GM12878 (cell line): ENCODE results near the gene PDS5A. TPM values are rescaled to one million over a fixed set of nuclear protein-coding genes. Genes with fewer than 3 reads are reported as not detected.

ENCODE experiments used
- BMI1 ChIP-seq: fragments of 450-650 bp; IDR thresholded peaks from 2 replicates; pipeline ENCODE4 v1.6.1; 2016; ENCODE audit warnings: mild to moderate bottlenecking, moderate library complexity, borderline replicate concordance
- JUND ChIP-seq: IDR thresholded peaks from 2 replicates; pipeline ENCODE4 v1.6.1; 2012; ENCODE audit warnings: low read depth, mild to moderate bottlenecking, low read length, improper control_type of control experiment, moderate library complexity
- NR2F1 ChIP-seq: fragments of 450-650 bp; conservative IDR thresholded peaks from 2 replicates; pipeline ENCODE4 v1.6.1; 2017; ENCODE audit warnings: mild to moderate bottlenecking
- SREBF1 ChIP-seq: IDR thresholded peaks from 2 replicates; pipeline ENCODE4 v1.6.1; 2012; ENCODE audit warnings: mild to moderate bottlenecking, low read length
- STAT1 ChIP-seq: fragments of 450-650 bp; conservative IDR thresholded peaks from 2 replicates; pipeline ENCODE4 v1.6.1; 2014; ENCODE audit warnings: antibody characterized with exemption, mild to moderate bottlenecking
- polyA plus RNA-seq, 11 experiments: library from polyadenylated mRNA; depleted of rRNA in 4 of 11; unstranded in 6 of 11; stranded (reverse) in 5 of 11; fragments of >200 nt; fragmentation: Nextera tagmentation in 4 of 11; fragmentation: Illumina TruSeq in 1 of 11; extraction: Ambion mirVana in 4 of 11; extraction: Trizol in 1 of 11; gene quantifications; 1 replicate in 1 of 11; 2 replicates in 10 of 11; pipeline versions ENCODE4 v1.2.1 to v1.2.3, GENCODE V29; 2011 to 2016; ENCODE audit warnings: inconsistent platforms in 2 of 11, missing spikeins in 2 of 11, low read depth in 1 of 11
- total RNA-seq, 4 experiments: library from RNA; depleted of rRNA in 3 of 4; stranded (reverse); fragments of >200 nt in 3 of 4; fragmentation: Illumina TruSeq in 1 of 4; extraction: Trizol in 1 of 4; gene quantifications; 2 replicates each; pipeline versions ENCODE4 v1.2.1 to v1.2.3, GENCODE V29; 2013 to 2021
- TF ChIP-seq, protein P1 (sequence below): fragments of 450-650 bp; IDR thresholded peaks from 2 replicates; pipeline ENCODE4 v1.6.1; 2016; ENCODE audit warnings: mild to moderate bottlenecking, moderate library complexity, borderline replicate concordance
- TF ChIP-seq, protein P2 (sequence below): fragments of 450-650 bp; IDR thresholded peaks from 2 replicates; pipeline ENCODE4 v1.6.1; 2017; ENCODE audit warnings: mild to moderate bottlenecking, low read depth, inconsistent platforms; ENCODE audit not compliant: poor library complexity, severe bottlenecking

Gene PDS5A
- total and polyA plus RNA-seq, 10 of the 15 experiments (the other 5 are each of a cell fraction or from before 2014, with no cell fraction given): 13.7 to 69.7 (median 52.3) TPM

DNA sequence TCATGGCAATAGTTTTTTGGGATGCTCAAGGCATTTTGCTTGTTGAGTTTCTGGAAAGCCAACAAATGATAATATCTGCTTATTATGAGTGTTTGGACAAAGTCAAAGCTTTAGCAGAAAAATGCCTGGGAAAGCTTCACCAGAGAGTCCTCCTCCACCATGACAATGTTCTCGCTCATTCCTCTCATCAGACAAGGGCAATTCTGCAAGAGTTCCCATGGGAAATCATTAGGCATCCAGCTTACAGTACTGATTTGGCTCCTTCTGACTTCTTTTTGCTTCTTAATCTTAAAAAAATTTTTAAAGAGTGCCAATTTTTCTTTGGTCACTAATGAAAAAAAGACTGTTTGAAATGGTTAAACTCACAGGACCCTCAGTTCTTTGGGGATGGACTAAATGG, 143.4 kb downstream of the PDS5A start (continued):
- TF ChIP-seq, protein P1, sequence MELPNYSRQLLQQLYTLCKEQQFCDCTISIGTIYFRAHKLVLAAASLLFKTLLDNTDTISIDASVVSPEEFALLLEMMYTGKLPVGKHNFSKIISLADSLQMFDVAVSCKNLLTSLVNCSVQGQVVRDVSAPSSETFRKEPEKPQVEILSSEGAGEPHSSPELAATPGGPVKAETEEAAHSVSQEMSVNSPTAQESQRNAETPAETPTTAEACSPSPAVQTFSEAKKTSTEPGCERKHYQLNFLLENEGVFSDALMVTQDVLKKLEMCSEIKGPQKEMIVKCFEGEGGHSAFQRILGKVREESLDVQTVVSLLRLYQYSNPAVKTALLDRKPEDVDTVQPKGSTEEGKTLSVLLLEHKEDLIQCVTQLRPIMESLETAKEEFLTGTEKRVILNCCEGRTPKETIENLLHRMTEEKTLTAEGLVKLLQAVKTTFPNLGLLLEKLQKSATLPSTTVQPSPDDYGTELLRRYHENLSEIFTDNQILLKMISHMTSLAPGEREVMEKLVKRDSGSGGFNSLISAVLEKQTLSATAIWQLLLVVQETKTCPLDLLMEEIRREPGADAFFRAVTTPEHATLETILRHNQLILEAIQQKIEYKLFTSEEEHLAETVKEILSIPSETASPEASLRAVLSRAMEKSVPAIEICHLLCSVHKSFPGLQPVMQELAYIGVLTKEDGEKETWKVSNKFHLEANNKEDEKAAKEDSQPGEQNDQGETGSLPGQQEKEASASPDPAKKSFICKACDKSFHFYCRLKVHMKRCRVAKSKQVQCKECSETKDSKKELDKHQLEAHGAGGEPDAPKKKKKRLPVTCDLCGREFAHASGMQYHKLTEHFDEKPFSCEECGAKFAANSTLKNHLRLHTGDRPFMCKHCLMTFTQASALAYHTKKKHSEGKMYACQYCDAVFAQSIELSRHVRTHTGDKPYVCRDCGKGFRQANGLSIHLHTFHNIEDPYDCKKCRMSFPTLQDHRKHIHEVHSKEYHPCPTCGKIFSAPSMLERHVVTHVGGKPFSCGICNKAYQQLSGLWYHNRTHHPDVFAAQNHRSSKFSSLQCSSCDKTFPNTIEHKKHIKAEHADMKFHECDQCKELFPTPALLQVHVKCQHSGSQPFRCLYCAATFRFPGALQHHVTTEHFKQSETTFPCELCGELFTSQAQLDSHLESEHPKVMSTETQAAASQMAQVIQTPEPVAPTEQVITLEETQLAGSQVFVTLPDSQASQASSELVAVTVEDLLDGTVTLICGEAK: no peak
- no peak for TF ChIP-seq JUND
- TF ChIP-seq, protein P2, sequence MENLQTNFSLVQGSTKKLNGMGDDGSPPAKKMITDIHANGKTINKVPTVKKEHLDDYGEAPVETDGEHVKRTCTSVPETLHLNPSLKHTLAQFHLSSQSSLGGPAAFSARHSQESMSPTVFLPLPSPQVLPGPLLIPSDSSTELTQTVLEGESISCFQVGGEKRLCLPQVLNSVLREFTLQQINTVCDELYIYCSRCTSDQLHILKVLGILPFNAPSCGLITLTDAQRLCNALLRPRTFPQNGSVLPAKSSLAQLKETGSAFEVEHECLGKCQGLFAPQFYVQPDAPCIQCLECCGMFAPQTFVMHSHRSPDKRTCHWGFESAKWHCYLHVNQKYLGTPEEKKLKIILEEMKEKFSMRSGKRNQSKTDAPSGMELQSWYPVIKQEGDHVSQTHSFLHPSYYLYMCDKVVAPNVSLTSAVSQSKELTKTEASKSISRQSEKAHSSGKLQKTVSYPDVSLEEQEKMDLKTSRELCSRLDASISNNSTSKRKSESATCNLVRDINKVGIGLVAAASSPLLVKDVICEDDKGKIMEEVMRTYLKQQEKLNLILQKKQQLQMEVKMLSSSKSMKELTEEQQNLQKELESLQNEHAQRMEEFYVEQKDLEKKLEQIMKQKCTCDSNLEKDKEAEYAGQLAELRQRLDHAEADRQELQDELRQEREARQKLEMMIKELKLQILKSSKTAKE: no peak
- no peak for TF ChIP-seq NR2F1
- no peak for TF ChIP-seq SREBF1
- TF ChIP-seq BMI1: no peak
- no peak for TF ChIP-seq STAT1
- TF ChIP-seq, all 136 proteins: peak for 0
